ENCODE data around the gene PIAS2. TPM values are rescaled to one million over a fixed set of nuclear protein-coding genes. Genes with fewer than 3 reads are reported as not detected.
"Not testable (repeated sequence)": the region's sequence is repeated elsewhere in the genome, so short reads cannot be mapped to it uniquely, and the experiment has no call there.

Gene PIAS2
- total RNA-seq, 4 donors from 2014 or later = 12.1 to 42.7 (median 16.9) TPM

DNA sequence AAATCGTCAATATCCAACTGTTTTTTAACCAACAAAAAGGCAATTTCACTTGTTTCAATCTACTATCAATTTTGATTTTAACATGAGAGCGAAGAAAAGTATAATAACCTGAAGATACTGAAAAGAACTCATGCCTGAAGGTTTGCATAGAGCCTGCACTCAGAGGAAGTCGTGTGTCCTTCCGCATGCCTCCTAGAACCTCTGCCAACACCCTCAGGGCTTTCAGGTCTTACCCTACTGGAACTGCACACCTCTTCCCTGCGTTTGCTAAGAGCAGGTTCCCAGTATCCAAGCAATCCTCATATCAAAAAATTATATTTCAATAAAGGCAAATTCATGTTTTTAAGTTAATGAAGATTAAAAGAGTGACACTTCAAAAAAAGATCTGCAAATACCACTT is 74.7 kb downstream of the PIAS2 start:
- no peak overlapping the region for H3K27ac ChIP-seq
- TF ChIP-seq POLR2A (IDR thresholded peaks at IDR 0.05) (no peak), EP300 (IDR thresholded peaks at IDR 0.05) (no peak), POLR2AphosphoS5 (IDR thresholded peaks at IDR 0.05) (no peak)
- TF ChIP-seq, protein P1, sequence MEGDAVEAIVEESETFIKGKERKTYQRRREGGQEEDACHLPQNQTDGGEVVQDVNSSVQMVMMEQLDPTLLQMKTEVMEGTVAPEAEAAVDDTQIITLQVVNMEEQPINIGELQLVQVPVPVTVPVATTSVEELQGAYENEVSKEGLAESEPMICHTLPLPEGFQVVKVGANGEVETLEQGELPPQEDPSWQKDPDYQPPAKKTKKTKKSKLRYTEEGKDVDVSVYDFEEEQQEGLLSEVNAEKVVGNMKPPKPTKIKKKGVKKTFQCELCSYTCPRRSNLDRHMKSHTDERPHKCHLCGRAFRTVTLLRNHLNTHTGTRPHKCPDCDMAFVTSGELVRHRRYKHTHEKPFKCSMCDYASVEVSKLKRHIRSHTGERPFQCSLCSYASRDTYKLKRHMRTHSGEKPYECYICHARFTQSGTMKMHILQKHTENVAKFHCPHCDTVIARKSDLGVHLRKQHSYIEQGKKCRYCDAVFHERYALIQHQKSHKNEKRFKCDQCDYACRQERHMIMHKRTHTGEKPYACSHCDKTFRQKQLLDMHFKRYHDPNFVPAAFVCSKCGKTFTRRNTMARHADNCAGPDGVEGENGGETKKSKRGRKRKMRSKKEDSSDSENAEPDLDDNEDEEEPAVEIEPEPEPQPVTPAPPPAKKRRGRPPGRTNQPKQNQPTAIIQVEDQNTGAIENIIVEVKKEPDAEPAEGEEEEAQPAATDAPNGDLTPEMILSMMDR (IDR thresholded peaks at IDR 0.05) = no peak
- DNase-seq (ENCODE audit: low spot score in 2 of 2) = no peak
- H3K9me3 ChIP-seq = no peaks in the 10 kb centered on the region
- no peaks in the 10 kb centered on the region for H3K27me3 ChIP-seq
- H3K36me3 ChIP-seq = no peaks in the 10 kb centered on the region
- 68% methylated on average over 5 of the region's 5 CpGs for WGBS
- H3K4me3 ChIP-seq = no peak overlapping the region
- no peaks in the 10 kb centered on the region for H3K4me1 ChIP-seq

DNA sequence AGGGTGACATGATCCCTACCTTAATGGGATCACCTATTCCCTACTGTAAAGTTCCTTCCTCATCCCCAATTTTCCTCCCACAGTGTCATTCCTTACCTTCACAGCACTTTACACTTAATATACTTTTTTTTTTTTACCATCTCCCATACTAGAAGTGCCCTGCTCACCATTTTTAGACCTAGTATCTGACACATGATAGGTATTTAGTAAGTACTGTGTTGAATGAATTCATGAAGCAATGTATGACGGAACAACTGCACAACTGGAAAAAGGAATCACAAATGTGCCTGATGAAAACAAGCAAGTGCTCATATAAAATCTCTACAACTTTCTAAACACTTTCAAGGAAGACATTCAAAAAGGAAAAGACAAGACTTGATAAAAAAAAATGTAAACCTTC is 83.4 kb downstream of the PIAS2 start:
- no peaks in the 10 kb centered on the region for H3K27me3 ChIP-seq
- 98% methylated on average over 1 of the region's 1 CpG for WGBS
- TF ChIP-seq POLR2AphosphoS5 (IDR thresholded peaks at IDR 0.05) (no peak), POLR2A (IDR thresholded peaks at IDR 0.05) (no peak), EP300 (IDR thresholded peaks at IDR 0.05) (no peak)
- TF ChIP-seq, protein P1 (IDR thresholded peaks at IDR 0.05) = no peak
- DNase-seq (ENCODE audit: low spot score in 2 of 2) = no peak
- H3K27ac ChIP-seq = no peak overlapping the region
- no peaks in the 10 kb centered on the region for H3K4me1 ChIP-seq
- no peaks in the 10 kb centered on the region for H3K9me3 ChIP-seq
- H3K36me3 ChIP-seq = peaks cover 30% of the 10 kb centered on the region
- H3K4me3 ChIP-seq = no peak overlapping the region

DNA sequence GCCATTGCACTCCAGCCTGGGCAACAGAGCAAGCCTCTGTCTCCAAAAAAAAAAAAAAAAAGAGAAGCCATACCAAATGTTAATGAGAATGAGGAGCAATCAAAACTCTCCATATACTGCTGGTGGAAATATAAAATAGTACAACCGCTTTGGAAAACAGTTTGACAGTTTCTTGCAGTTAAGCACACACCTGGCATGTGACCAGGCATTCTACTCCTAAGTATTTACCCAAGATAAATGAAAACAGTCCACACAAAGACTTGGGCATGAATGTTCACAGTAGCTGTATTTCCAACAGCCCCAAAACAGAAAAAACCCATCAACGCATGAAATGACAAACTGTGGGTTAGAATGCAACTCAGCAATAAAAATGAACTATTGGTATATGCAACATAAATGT is 84.5 kb downstream of the PIAS2 start:
- no peak overlapping the region for H3K4me3 ChIP-seq
- DNase-seq (ENCODE audit: low spot score in 2 of 2) = no peak
- no peak overlapping the region for H3K27ac ChIP-seq
- H3K36me3 ChIP-seq = peaks cover 36% of the 10 kb centered on the region
- TF ChIP-seq, protein P1 (IDR thresholded peaks at IDR 0.05) = no peak
- no peak for TF ChIP-seq POLR2AphosphoS5 (IDR thresholded peaks at IDR 0.05)
- TF ChIP-seq EP300 (IDR thresholded peaks at IDR 0.05) = no peak
- TF ChIP-seq POLR2A (IDR thresholded peaks at IDR 0.05) = no peak
- no peaks in the 10 kb centered on the region for H3K9me3 ChIP-seq
- no peaks in the 10 kb centered on the region for H3K27me3 ChIP-seq
- WGBS = 92% methylated on average over 2 of the region's 2 CpGs
- H3K4me1 ChIP-seq = no peaks in the 10 kb centered on the region

DNA sequence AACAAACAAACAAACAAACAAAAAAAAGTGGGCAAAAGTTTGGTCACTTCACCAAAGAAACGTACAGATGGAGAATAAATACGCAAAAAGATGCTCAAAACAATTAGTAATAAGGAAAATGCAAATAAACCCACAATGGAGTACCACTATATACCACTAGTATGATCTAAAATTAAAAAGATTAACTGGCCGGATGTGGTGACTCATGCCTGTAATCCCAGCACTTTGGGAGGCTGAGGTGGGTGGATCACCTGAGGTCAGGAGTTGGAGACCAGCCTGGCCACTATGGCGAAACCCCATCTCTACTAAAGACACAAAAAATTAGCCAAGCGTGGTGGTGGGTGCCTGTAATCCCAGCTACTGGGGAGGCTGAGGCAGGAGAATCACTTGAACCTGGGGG is 84.9 kb downstream of the PIAS2 start:
- H3K4me3 ChIP-seq; H3K9me3 ChIP-seq; H3K27ac ChIP-seq; DNase-seq (ENCODE audit: low spot score in 2 of 2); H3K27me3 ChIP-seq; H3K4me1 ChIP-seq: not testable (repeated sequence)
- 91% methylated on average over 5 of the region's 5 CpGs for WGBS
- peaks cover 40% of the 10 kb centered on the region for H3K36me3 ChIP-seq

DNA sequence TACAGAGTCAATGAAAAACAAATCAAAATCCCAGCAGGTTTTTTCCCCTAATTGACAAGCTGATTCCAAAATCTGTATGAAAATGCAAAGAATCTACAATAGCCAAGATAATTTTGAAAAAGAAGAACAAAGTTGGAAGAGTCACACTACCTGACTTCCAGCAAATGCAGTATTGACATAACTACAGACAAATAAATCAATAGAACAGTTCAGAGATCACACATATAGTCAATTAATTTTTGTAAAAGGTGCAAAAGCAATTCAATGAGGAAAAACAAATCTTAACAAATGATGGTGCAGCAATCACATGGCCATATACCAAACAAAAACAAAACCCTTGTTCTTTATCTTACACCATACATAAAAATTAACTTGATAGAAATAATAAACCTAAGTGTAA is 85.9 kb downstream of the PIAS2 start:
- no peak overlapping the region for H3K27ac ChIP-seq
- no peak overlapping the region for H3K4me3 ChIP-seq
- H3K36me3 ChIP-seq = peaks cover 45% of the 10 kb centered on the region
- no peaks in the 10 kb centered on the region for H3K4me1 ChIP-seq
- no peak for DNase-seq (ENCODE audit: low spot score in 2 of 2)
- H3K27me3 ChIP-seq = no peaks in the 10 kb centered on the region
- no peaks in the 10 kb centered on the region for H3K9me3 ChIP-seq
- TF ChIP-seq POLR2A (IDR thresholded peaks at IDR 0.05) (no peak), EP300 (IDR thresholded peaks at IDR 0.05) (no peak), POLR2AphosphoS5 (IDR thresholded peaks at IDR 0.05) (no peak)
- TF ChIP-seq, protein P1 (IDR thresholded peaks at IDR 0.05) = no peak

DNA sequence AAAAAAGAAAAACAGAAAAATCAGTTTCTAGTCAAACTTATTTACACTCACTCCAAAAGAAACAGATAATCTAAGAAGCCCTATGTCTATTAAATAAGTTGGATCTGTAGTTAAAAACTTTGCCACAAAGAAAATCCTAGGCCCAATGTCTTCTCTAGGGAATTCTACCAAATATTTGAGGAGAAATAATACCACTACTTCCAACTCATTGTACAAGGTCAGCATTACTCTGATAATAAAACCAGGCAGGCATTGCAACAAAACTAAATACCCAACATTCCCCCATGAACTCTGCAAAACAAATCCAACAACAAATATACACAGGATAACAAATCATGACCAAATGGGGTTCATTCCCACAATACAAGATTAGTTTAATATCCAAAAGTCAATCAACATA is 86.7 kb downstream of the PIAS2 start:
- Histone ChIP-seq H3K9me3 (no peaks in the 10 kb centered on the region), H3K36me3 (peaks cover 37% of the 10 kb centered on the region), H3K4me3 (no peak overlapping the region), H3K27me3 (no peaks in the 10 kb centered on the region), H3K27ac (no peak overlapping the region), H3K4me1 (no peaks in the 10 kb centered on the region)
- no peak for TF ChIP-seq POLR2A (IDR thresholded peaks at IDR 0.05)
- TF ChIP-seq POLR2AphosphoS5 (IDR thresholded peaks at IDR 0.05) = no peak
- TF ChIP-seq, protein P1 (IDR thresholded peaks at IDR 0.05) = no peak
- no peak for TF ChIP-seq EP300 (IDR thresholded peaks at IDR 0.05)
- no peak for DNase-seq (ENCODE audit: low spot score in 2 of 2)

Measured in suprapubic skin (tissue), 4 donors.